Measurements from ENCODE around the gene ASNSD1. TPM values are rescaled to one million over a fixed set of nuclear protein-coding genes. Genes with fewer than 3 reads are reported as not detected.
"Not testable (repeated sequence)": the region's sequence is repeated elsewhere in the genome, so short reads cannot be mapped to it uniquely, and the experiment has no call there.

The ASNSD1 gene
- total RNA-seq, 2 donors from 2014 or later, result 32.4 to 36.2 TPM

- intact Hi-C loops (cut with DNase I), result no loop called here
- DNase-seq (ENCODE audit: low spot score), result no peak
Observed at GRCh38 chr2:189676471-189676870, 15.2 kb downstream of the ASNSD1 start.

- no peak for DNase-seq (ENCODE audit: low spot score)
- intact Hi-C loops (cut with DNase I), result no loop called here
Observed at GRCh38 chr2:189679226-189679625, 18.0 kb downstream of the ASNSD1 start.

- DNase-seq (ENCODE audit: low spot score), result no peak
- intact Hi-C loops (cut with DNase I), result no loop called here
Observed at GRCh38 chr2:189681203-189681602, 19.9 kb downstream of the ASNSD1 start.

- no peak for DNase-seq (ENCODE audit: low spot score)
- intact Hi-C loops (cut with DNase I), result no loop called here
Observed at GRCh38 chr2:189681903-189682302, 20.6 kb downstream of the ASNSD1 start.

- intact Hi-C loops (cut with DNase I), result no loop called here
Observed at GRCh38 chr2:189683348-189683747, 22.1 kb downstream of the ASNSD1 start.

GRCh38 chr2:189684811-189685210 is 23.6 kb downstream of the ASNSD1 start:
- no peak for DNase-seq (ENCODE audit: low spot score)
- intact Hi-C loops (cut with DNase I), result no loop called here

More at GRCh38 chr2:189683348-189683747, 22.1 kb downstream of the ASNSD1 start:
- no peak for DNase-seq (ENCODE audit: low spot score)

GRCh38 chr2:189685540-189686229 is 24.4 kb downstream of the ASNSD1 start:
- no peak for DNase-seq (ENCODE audit: low spot score)
- intact Hi-C loops (cut with DNase I), result no loop called here

- intact Hi-C loops (cut with DNase I); DNase-seq (ENCODE audit: low spot score): not testable (repeated sequence)
Observed at GRCh38 chr2:189687796-189688195, 26.5 kb downstream of the ASNSD1 start.

- no peak for DNase-seq (ENCODE audit: low spot score)
- intact Hi-C loops (cut with DNase I), result loop anchor here in 1 of 2 donors (5.0 kb wide), 1 partner anchor 34 kb away; the partner anchor contains the start of gene ASNSD1
Observed at GRCh38 chr2:189696223-189696622, 35.0 kb downstream of the ASNSD1 start.

- DNase-seq (ENCODE audit: low spot score), result no peak
Observed at GRCh38 chr2:189698020-189698887, 37.0 kb downstream of the ASNSD1 start.

GRCh38 chr2:189700681-189701080 is 39.4 kb downstream of the ASNSD1 start:
- no peak for DNase-seq (ENCODE audit: low spot score)
- intact Hi-C loops (cut with DNase I), result no loop called here

More at GRCh38 chr2:189698020-189698887, 37.0 kb downstream of the ASNSD1 start:
- intact Hi-C loops (cut with DNase I), result loop anchor here in 1 of 2 donors (5.0 kb wide), 1 partner anchor 36 kb away; the partner anchor contains the start of gene ASNSD1

- intact Hi-C loops (cut with DNase I), result no loop called here
- DNase-seq (ENCODE audit: low spot score), result no peak
Observed at GRCh38 chr2:189702071-189702470, 40.8 kb downstream of the ASNSD1 start.

GRCh38 chr2:189709501-189710221 is 48.4 kb downstream of the ASNSD1 start:
- intact Hi-C loops (cut with DNase I), result no loop called here
- no peak for DNase-seq (ENCODE audit: low spot score)

- intact Hi-C loops (cut with DNase I); DNase-seq (ENCODE audit: low spot score): not testable (repeated sequence)
Observed at GRCh38 chr2:189717593-189717992, 56.3 kb downstream of the ASNSD1 start.

- no peak for DNase-seq (ENCODE audit: low spot score)
- intact Hi-C loops (cut with DNase I), result no loop called here
Observed at GRCh38 chr2:189719571-189719970, 58.3 kb downstream of the ASNSD1 start.

Other genes with a start within 250 kb of the ASNSD1 start
- 10 to 100 TPM; 27.3 to 28.3 TPM for gene WDR75, start 220.0 kb upstream of the ASNSD1 start, total RNA-seq
- gene SLC40A1, start 80.7 kb upstream of the ASNSD1 start, total RNA-seq, result 10 to 100 TPM; 43.8 to 72.0 TPM
- 10 to 100 TPM; 14.1 to 15.1 TPM for gene ANKAR, start 13.2 kb downstream of the ASNSD1 start, total RNA-seq
- 1 to 10 TPM; 4.4 to 5.6 TPM for gene OSGEPL1, start 101.3 kb downstream of the ASNSD1 start, total RNA-seq
- 10 to 100 TPM; 42.0 to 47.3 TPM for gene ORMDL1, start 122.9 kb downstream of the ASNSD1 start, total RNA-seq
- gene PMS1, start 123.0 kb downstream of the ASNSD1 start, total RNA-seq, result 10 to 100 TPM; 20.1 to 25.2 TPM